Left ventricle myocardium inferior (tissue), 1 donor: ENCODE results near the gene ADARB1. TPM values are rescaled to one million over a fixed set of nuclear protein-coding genes. Genes with fewer than 3 reads are reported as not detected.

Source experiments
- DNase-seq: peaks from one replicate; pipeline ENCODE4 v3.0.0-alpha.2; 2020
- H3K27ac ChIP-seq: fragments of 200-600 bp; replicated peaks from 2 replicates; pipeline ENCODE4 v1.8.0; 2021
- H3K27me3 ChIP-seq: fragments of 200-600 bp; 2 replicates; pipeline ENCODE4 v1.8.0; 2021; ENCODE audit warnings: low read depth
- H3K36me3 ChIP-seq: fragments of 200-600 bp; 2 replicates; pipeline ENCODE4 v1.8.0; 2021
- H3K4me1 ChIP-seq: fragments of 200-600 bp; 2 replicates; pipeline ENCODE4 v1.8.0; 2021
- H3K4me3 ChIP-seq: fragments of 200-600 bp; 2 replicates; pipeline ENCODE4 v1.8.0; 2021; ENCODE audit warnings: mild to moderate bottlenecking, moderate library complexity
- H3K9me3 ChIP-seq: fragments of 200-600 bp; replicated peaks from 2 replicates; pipeline ENCODE4 v1.8.0; 2021
- CTCF ChIP-seq: fragments of 200-600 bp; IDR thresholded peaks from 2 replicates; pipeline ENCODE4 v1.8.0; 2021; ENCODE audit warnings: antibody characterized with exemption, mild to moderate bottlenecking, borderline replicate concordance
- intact Hi-C: fragments of 100-400 bp; cut with micrococcal nuclease; formaldehyde crosslinking; loops from one replicate; pipeline ENCODE4 v1.11.0; 2022
- total RNA-seq: library from RNA; stranded (reverse); fragmentation: NEBNext Ultra II Directional; extraction: Animal tissue kit (Norgen Biotek cat#: 25700); gene quantifications from one replicate; pipeline ENCODE4 v1.2.1, GENCODE V29; 2021
- donor health status: DM: no; HTN: yes; CAD: no; lungs with severe emphysema.

ADARB1 gene
- total RNA-seq, 1 donor from 2014 or later = 15.5 TPM

- no peak overlapping the region for H3K4me3 ChIP-seq
- H3K36me3 ChIP-seq = no peaks in the 10 kb centered on the region
- intact Hi-C loops = no loop called here
- no peaks in the 10 kb centered on the region for H3K27me3 ChIP-seq
- H3K4me1 ChIP-seq = peaks cover 15% of the 10 kb centered on the region
- H3K27ac ChIP-seq = no peak overlapping the region
- TF ChIP-seq CTCF = no peak
- no peak for DNase-seq
- H3K9me3 ChIP-seq = peaks cover 10% of the 10 kb centered on the region
Observed at GRCh38 chr21:45067462-45068285, 6.7 kb upstream of the ADARB1 start.

GRCh38 chr21:45069085-45069484, 5.3 kb upstream of the ADARB1 start:
- no peak for DNase-seq
- no peaks in the 10 kb centered on the region for H3K27me3 ChIP-seq
- H3K4me1 ChIP-seq = peaks cover 17% of the 10 kb centered on the region
- no peak overlapping the region for H3K4me3 ChIP-seq
- TF ChIP-seq CTCF = no peak
- H3K27ac ChIP-seq = no peak overlapping the region
- intact Hi-C loops = no loop called here
- no peaks in the 10 kb centered on the region for H3K9me3 ChIP-seq
- no peaks in the 10 kb centered on the region for H3K36me3 ChIP-seq

GRCh38 chr21:45069711-45070110, 4.7 kb upstream of the ADARB1 start:
- Histone ChIP-seq H3K27ac (no peak overlapping the region), H3K4me1 (peaks cover 11% of the 10 kb centered on the region), H3K9me3 (no peaks in the 10 kb centered on the region), H3K4me3 (no peak overlapping the region), H3K27me3 (no peaks in the 10 kb centered on the region), H3K36me3 (no peaks in the 10 kb centered on the region)
- no peak for TF ChIP-seq CTCF
- intact Hi-C loops = loop anchor here (5.0 kb wide), 1 partner anchor 63 kb away; no protein-coding TSS in a partner anchor
- no peak for DNase-seq

GRCh38 chr21:45071078-45071873, 3.1 kb upstream of the ADARB1 start:
- Histone ChIP-seq H3K9me3 (no peaks in the 10 kb centered on the region), H3K36me3 (no peaks in the 10 kb centered on the region), H3K4me1 (peaks cover 23% of the 10 kb centered on the region), H3K4me3 (no peak overlapping the region), H3K27ac (no peak overlapping the region), H3K27me3 (no peaks in the 10 kb centered on the region)
- intact Hi-C loops = loop anchor here (5.0 kb wide), 1 partner anchor 61 kb away; no protein-coding TSS in a partner anchor
- DNase-seq = no peak
- no peak for TF ChIP-seq CTCF

- peaks cover 27% of the 10 kb centered on the region for H3K4me1 ChIP-seq
- H3K36me3 ChIP-seq = no peaks in the 10 kb centered on the region
- H3K9me3 ChIP-seq = no peaks in the 10 kb centered on the region
- intact Hi-C loops = loop anchor here (5.0 kb wide), 1 partner anchor 60 kb away; no protein-coding TSS in a partner anchor
- no peak overlapping the region for H3K4me3 ChIP-seq
- H3K27me3 ChIP-seq = no peaks in the 10 kb centered on the region
- no peak for DNase-seq
- no peak for TF ChIP-seq CTCF
- H3K27ac ChIP-seq = no peak overlapping the region
Observed at GRCh38 chr21:45071874-45072737, 2.3 kb upstream of the ADARB1 start.
